WTC11 (cell line): ENCODE measurements around the gene ARX. TPM values are rescaled to one million over a fixed set of nuclear protein-coding genes. Genes with fewer than 3 reads are reported as not detected.

Experiments
- ATAC-seq: fragments of 200-7000 bp; cut with Tn5 transposase; 2 replicates; pipeline ENCODE4 v1.10.0; 2021; ENCODE audit warnings: mild to moderate bottlenecking, moderate library complexity
- CTCF ChIA-PET: fragments of 300-600 bp; sonication (Branson Sonifier 250); formaldehyde crosslinking; loops from one replicate; lab custom pipeline; 2021; ENCODE audit warnings: antibody characterized with exemption; lab: Charles Lee
- POLR2A ChIA-PET: fragments of 350-600 bp; sonication (Branson Sonifier 250); formaldehyde crosslinking; loops from one replicate; lab custom pipeline; 2021; ENCODE audit warnings: antibody characterized with exemption; lab: Charles Lee
- DNase-seq: peaks from one replicate; pipeline ENCODE4 v3.0.0; 2021; ENCODE audit warnings: low spot score
- H3K27ac Mint-ChIP-seq: 2 replicates; pipeline ENCODE4 v1.8.0; 2021; ENCODE audit warnings: mixed read lengths
- H3K27me3 Mint-ChIP-seq: 2 replicates; pipeline ENCODE4 v1.8.0; 2021; ENCODE audit warnings: low read depth, mild to moderate bottlenecking, moderate library complexity, mixed read lengths
- H3K36me3 Mint-ChIP-seq: 2 replicates; pipeline ENCODE4 v1.8.0; 2021; ENCODE audit warnings: mixed read lengths
- H3K4me1 Mint-ChIP-seq: 2 replicates; pipeline ENCODE4 v1.8.0; 2022; ENCODE audit warnings: mixed read lengths
- H3K4me3 Mint-ChIP-seq: 2 replicates; pipeline ENCODE4 v1.8.0; 2021; ENCODE audit warnings: mild to moderate bottlenecking, moderate library complexity, mixed read lengths
- H3K9me3 Mint-ChIP-seq: 2 replicates; pipeline ENCODE4 v1.8.0; 2021; ENCODE audit warnings: mixed read lengths
- ATF2 ChIP-seq: sonication (generic); formaldehyde crosslinking; IDR thresholded peaks from 2 replicates; pipeline ENCODE4 v1.8.1; 2022; ENCODE audit warnings: low read depth, missing genetic modification reagents, borderline replicate concordance
- CREB1 ChIP-seq: sonication (generic); formaldehyde crosslinking; IDR thresholded peaks from 2 replicates; pipeline ENCODE4 v1.8.0; 2023; ENCODE audit warnings: mild to moderate bottlenecking, missing genetic modification reagents
- CTCF ChIP-seq: fragments of 200-600 bp; IDR thresholded peaks from 2 replicates; pipeline ENCODE4 v1.8.0; 2022; ENCODE audit warnings: antibody characterized with exemption
- E2F1 ChIP-seq: sonication (generic); formaldehyde crosslinking; IDR thresholded peaks from 2 replicates; pipeline ENCODE4 v1.8.0; 2022; ENCODE audit warnings: mild to moderate bottlenecking, missing genetic modification reagents
- E2F4 ChIP-seq: sonication (generic); formaldehyde crosslinking; IDR thresholded peaks from 2 replicates; pipeline ENCODE4 v1.8.1; 2022; ENCODE audit warnings: low read depth, mild to moderate bottlenecking, moderate library complexity, missing genetic modification reagents, borderline replicate concordance
- ELF4 ChIP-seq: sonication (generic); formaldehyde crosslinking; IDR thresholded peaks from 2 replicates; pipeline ENCODE4 v1.8.1; 2022; ENCODE audit warnings: low read depth, mild to moderate bottlenecking, moderate library complexity, missing genetic modification reagents
- FOXK1 ChIP-seq: sonication (generic); formaldehyde crosslinking; IDR thresholded peaks from 2 replicates; pipeline ENCODE4 v1.8.0; 2022; ENCODE audit warnings: mild to moderate bottlenecking, moderate library complexity, missing genetic modification reagents
- GRHL2 ChIP-seq: fragments of 250-450 bp; sonication (Bioruptor Pico); IDR thresholded peaks from 2 replicates; pipeline ENCODE4 v1.8.0; 2022; ENCODE audit warnings: mild to moderate bottlenecking, moderate library complexity; ENCODE audit not compliant: insufficient replicate concordance, severe bottlenecking
- HMGA2 ChIP-seq: fragments of 250-450 bp; sonication (Bioruptor Pico); IDR thresholded peaks from 2 replicates; pipeline ENCODE4 v1.4.0; 2021; ENCODE audit warnings: mild to moderate bottlenecking, moderate library complexity
- JUN ChIP-seq: sonication (generic); formaldehyde crosslinking; IDR thresholded peaks from 2 replicates; pipeline ENCODE4 v1.8.0; 2023; ENCODE audit warnings: mild to moderate bottlenecking, missing genetic modification reagents
- NFE2L1 ChIP-seq: sonication (generic); formaldehyde crosslinking; IDR thresholded peaks from 2 replicates; pipeline ENCODE4 v1.8.1; 2023; ENCODE audit warnings: missing genetic modification reagents
- NFYB ChIP-seq: sonication (generic); formaldehyde crosslinking; conservative IDR thresholded peaks from 2 replicates; pipeline ENCODE4 v1.8.0; 2022; ENCODE audit warnings: low read depth, missing genetic modification reagents
- SMAD3 ChIP-seq: sonication (generic); formaldehyde crosslinking; IDR thresholded peaks from 2 replicates; pipeline ENCODE4 v1.8.0; 2022; ENCODE audit warnings: missing genetic modification reagents, mild to moderate bottlenecking, borderline replicate concordance
- ZNF219 ChIP-seq: sonication (generic); formaldehyde crosslinking; IDR thresholded peaks from 2 replicates; pipeline ENCODE4 v1.8.0; 2023; ENCODE audit warnings: missing genetic modification reagents, mild to moderate bottlenecking, borderline replicate concordance
- ZNF232 ChIP-seq: sonication (generic); formaldehyde crosslinking; IDR thresholded peaks from 2 replicates; pipeline ENCODE4 v1.8.0; 2022; ENCODE audit warnings: mild to moderate bottlenecking, missing genetic modification reagents
- ZSCAN18 ChIP-seq: fragments of 250-450 bp; sonication (Bioruptor Pico); IDR thresholded peaks from 2 replicates; pipeline ENCODE4 v2.1.2; 2022; ENCODE audit warnings: mild to moderate bottlenecking, moderate library complexity
- total RNA-seq: library from RNA; stranded (reverse); gene quantifications from 3 replicates; pipeline ENCODE4 v1.2.3, GENCODE V29; 2021
- TF ChIP-seq, protein P1 (sequence below): sonication (generic); formaldehyde crosslinking; IDR thresholded peaks from 2 replicates; pipeline ENCODE4 v1.8.1; 2023; ENCODE audit warnings: mild to moderate bottlenecking, missing genetic modification reagents, moderate library complexity
- TF ChIP-seq, protein P2 (sequence below): sonication (generic); formaldehyde crosslinking; IDR thresholded peaks from 2 replicates; pipeline ENCODE4 v1.8.1; 2022; ENCODE audit warnings: mild to moderate bottlenecking, moderate library complexity, missing genetic modification reagents
- TF ChIP-seq, protein P3 (sequence below): sonication (generic); formaldehyde crosslinking; IDR thresholded peaks from 2 replicates; pipeline ENCODE4 v1.8.0; 2022; ENCODE audit warnings: mild to moderate bottlenecking, missing genetic modification reagents

ARX gene
- total RNA-seq, 1 experiment from 2014 or later = not detected

GRCh38 chrX:24956828-24957227 lies 58.9 kb downstream of the ARX start:
- POLR2A ChIA-PET = no interaction called here
- no peak overlapping the region for H3K27ac Mint-ChIP-seq
- no peak for ATAC-seq
- no peak overlapping the region for H3K4me3 Mint-ChIP-seq
- no peaks in the 10 kb centered on the region for H3K36me3 Mint-ChIP-seq
- TF ChIP-seq ATF2 = no peak
- TF ChIP-seq HMGA2 (CRISPR knock-in tag) = no peak
- TF ChIP-seq NFE2L1 (CRISPR knock-in tag) = no peak
- TF ChIP-seq ZSCAN18 (CRISPR knock-in tag) = no peak
- no peak for TF ChIP-seq E2F4 (CRISPR knock-in tag)
- TF ChIP-seq, protein P1, sequence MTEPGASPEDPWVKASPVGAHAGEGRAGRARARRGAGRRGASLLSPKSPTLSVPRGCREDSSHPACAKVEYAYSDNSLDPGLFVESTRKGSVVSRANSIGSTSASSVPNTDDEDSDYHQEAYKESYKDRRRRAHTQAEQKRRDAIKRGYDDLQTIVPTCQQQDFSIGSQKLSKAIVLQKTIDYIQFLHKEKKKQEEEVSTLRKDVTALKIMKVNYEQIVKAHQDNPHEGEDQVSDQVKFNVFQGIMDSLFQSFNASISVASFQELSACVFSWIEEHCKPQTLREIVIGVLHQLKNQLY (CRISPR knock-in tag) = no peak
- no peak for TF ChIP-seq GRHL2 (CRISPR knock-in tag)
- TF ChIP-seq ELF4 (CRISPR knock-in tag) = no peak
- TF ChIP-seq CREB1 (CRISPR knock-in tag) = no peak
- no peak for TF ChIP-seq CTCF
- TF ChIP-seq, protein P2, sequence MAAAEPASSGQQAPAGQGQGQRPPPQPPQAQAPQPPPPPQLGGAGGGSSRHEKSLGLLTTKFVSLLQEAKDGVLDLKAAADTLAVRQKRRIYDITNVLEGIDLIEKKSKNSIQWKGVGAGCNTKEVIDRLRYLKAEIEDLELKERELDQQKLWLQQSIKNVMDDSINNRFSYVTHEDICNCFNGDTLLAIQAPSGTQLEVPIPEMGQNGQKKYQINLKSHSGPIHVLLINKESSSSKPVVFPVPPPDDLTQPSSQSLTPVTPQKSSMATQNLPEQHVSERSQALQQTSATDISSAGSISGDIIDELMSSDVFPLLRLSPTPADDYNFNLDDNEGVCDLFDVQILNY (CRISPR knock-in tag) = no peak
- TF ChIP-seq FOXK1 (CRISPR knock-in tag) = no peak
- no peak for TF ChIP-seq SMAD3 (CRISPR knock-in tag)
- TF ChIP-seq E2F1 (CRISPR knock-in tag) = no peak
- TF ChIP-seq ZNF219 (CRISPR knock-in tag) = no peak
- no peak for TF ChIP-seq NFYB (CRISPR knock-in tag)
- TF ChIP-seq, protein P3, sequence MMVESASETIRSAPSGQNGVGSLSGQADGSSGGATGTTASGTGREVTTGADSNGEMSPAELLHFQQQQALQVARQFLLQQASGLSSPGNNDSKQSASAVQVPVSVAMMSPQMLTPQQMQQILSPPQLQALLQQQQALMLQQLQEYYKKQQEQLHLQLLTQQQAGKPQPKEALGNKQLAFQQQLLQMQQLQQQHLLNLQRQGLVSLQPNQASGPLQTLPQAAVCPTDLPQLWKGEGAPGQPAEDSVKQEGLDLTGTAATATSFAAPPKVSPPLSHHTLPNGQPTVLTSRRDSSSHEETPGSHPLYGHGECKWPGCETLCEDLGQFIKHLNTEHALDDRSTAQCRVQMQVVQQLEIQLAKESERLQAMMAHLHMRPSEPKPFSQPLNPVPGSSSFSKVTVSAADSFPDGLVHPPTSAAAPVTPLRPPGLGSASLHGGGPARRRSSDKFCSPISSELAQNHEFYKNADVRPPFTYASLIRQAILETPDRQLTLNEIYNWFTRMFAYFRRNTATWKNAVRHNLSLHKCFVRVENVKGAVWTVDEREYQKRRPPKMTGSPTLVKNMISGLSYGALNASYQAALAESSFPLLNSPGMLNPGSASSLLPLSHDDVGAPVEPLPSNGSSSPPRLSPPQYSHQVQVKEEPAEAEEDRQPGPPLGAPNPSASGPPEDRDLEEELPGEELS (CRISPR knock-in tag) = no peak
- no peak for TF ChIP-seq ZNF232 (CRISPR knock-in tag)
- TF ChIP-seq JUN = no peak
- CTCF ChIA-PET = no interaction called here
- DNase-seq = no peak
- no peaks in the 10 kb centered on the region for H3K27me3 Mint-ChIP-seq
- H3K4me1 Mint-ChIP-seq = peaks cover 29% of the 10 kb centered on the region
- H3K9me3 Mint-ChIP-seq = no peaks in the 10 kb centered on the region
